DMS 273 treated with DMSO at 0.1 percent for 48 hours (cell line): Measurements from ENCODE around the gene RAB6B.
A peak's percentile ranks its signal among the peaks of the same experiment; 100 is the strongest.

Experiments used
- DNase-seq: peaks from one replicate; lab custom pipeline; 2025; lab: John Stamatoyannopoulos, UW

RAB6B gene

GRCh38 chr3:133835961-133836360, 59.7 kb downstream of the RAB6B start:
- DNase-seq: no peak

- DNase-seq: no peak
Measured at GRCh38 chr3:133835418-133835743, 60.3 kb downstream of the RAB6B start.

GRCh38 chr3:133834621-133835417, 60.9 kb downstream of the RAB6B start:
- DNase-seq: no peak

- DNase-seq: no peak
Measured at GRCh38 chr3:133833880-133834620, 61.6 kb downstream of the RAB6B start.

GRCh38 chr3:133833267-133833666, 62.4 kb downstream of the RAB6B start:
- no peak for DNase-seq

- no peak for DNase-seq
Measured at GRCh38 chr3:133832802-133833144, 62.9 kb downstream of the RAB6B start.

- no peak for DNase-seq
Measured at GRCh38 chr3:133831966-133832801, 63.5 kb downstream of the RAB6B start.

GRCh38 chr3:133830071-133830470, 65.6 kb downstream of the RAB6B start:
- no peak for DNase-seq

- no peak for DNase-seq
Measured at GRCh38 chr3:133829310-133829707, 66.4 kb downstream of the RAB6B start.

- DNase-seq: no peak
Measured at GRCh38 chr3:133828576-133829309, 66.9 kb downstream of the RAB6B start.

- no peak for DNase-seq
Measured at GRCh38 chr3:133827684-133828083, 68.0 kb downstream of the RAB6B start.

GRCh38 chr3:133827136-133827535, 68.5 kb downstream of the RAB6B start:
- DNase-seq: no peak

GRCh38 chr3:133825969-133826727, 69.5 kb downstream of the RAB6B start:
- no peak for DNase-seq

GRCh38 chr3:133824961-133825485, 70.7 kb downstream of the RAB6B start:
- DNase-seq: no peak

- DNase-seq: peak; percentile 27
Measured at GRCh38 chr3:133821767-133822638, 73.7 kb downstream of the RAB6B start.

GRCh38 chr3:133820889-133821675, 74.6 kb downstream of the RAB6B start:
- DNase-seq: no peak

GRCh38 chr3:133820129-133820528, 75.6 kb downstream of the RAB6B start:
- no peak for DNase-seq

GRCh38 chr3:133815386-133815785, 80.3 kb downstream of the RAB6B start:
- no peak for DNase-seq

GRCh38 chr3:133812872-133813271, 82.8 kb downstream of the RAB6B start:
- DNase-seq: no peak
